Uterus (tissue), 4 donors: ENCODE measurements around the gene NOXO1. TPM values are rescaled to one million over a fixed set of nuclear protein-coding genes. Genes with fewer than 3 reads are reported as not detected.

Experiments used
- DNase-seq, 2 donors: peaks; one replicate each; pipeline ENCODE4 v3.0.0-alpha.2; 2019 to 2020
- H3K27ac ChIP-seq, 2 donors: fragments of 200-600 bp; sonication (generic); 1 replicate in 1 of 2; 2 replicates in 1 of 2; pipeline ENCODE4 v1.5.1; 2016 to 2018
- H3K27me3 ChIP-seq, 2 donors: fragments of 200-600 bp; sonication (generic); one replicate each; pipeline ENCODE4 v1.5.1; 2018 to 2019; ENCODE audit warnings: control low read depth in 1 of 2
- H3K36me3 ChIP-seq, 2 donors: fragments of 200-600 bp; sonication (generic); one replicate each; pipeline ENCODE4 v1.5.1; 2019; ENCODE audit warnings: control low read depth in 1 of 2
- H3K4me1 ChIP-seq, 2 donors: fragments of 200-600 bp; sonication (generic); one replicate each; pipeline ENCODE4 v1.5.1; 2018 to 2019; ENCODE audit warnings: control low read depth in 1 of 2
- H3K4me3 ChIP-seq, 2 donors: fragments of 200-600 bp; sonication (generic); 1 replicate in 1 of 2; 2 replicates in 1 of 2; pipeline ENCODE4 v1.5.1; 2018 to 2019; ENCODE audit warnings: mild to moderate bottlenecking in 1 of 2
- H3K9me3 ChIP-seq, 2 donors: fragments of 200-600 bp; sonication (generic); one replicate each; pipeline ENCODE4 v1.5.1; 2019; ENCODE audit warnings: control low read depth in 1 of 2
- POLR2A ChIP-seq, 2 donors: fragments of 450-650 bp; IDR thresholded peaks; one replicate each; pipeline ENCODE4 v1.6.1; 2016; ENCODE audit warnings: antibody characterized with exemption in 2 of 2, mild to moderate bottlenecking in 1 of 2, moderate library complexity in 1 of 2
- intact Hi-C: fragments of 100-400 bp; cut with DNase I; formaldehyde crosslinking; loops from one replicate; pipeline ENCODE4 v1.15.1; 2023; ENCODE audit warnings: low total_unique reads
- total RNA-seq, 4 donors: library from RNA; depleted of rRNA in 3 of 4; stranded (reverse); fragments of >200 nt in 3 of 4; gene quantifications; one replicate each; pipeline versions ENCODE4 v1.1.0 to v1.2.4, GENCODE V29; 2014 to 2023
- TF ChIP-seq, protein P1 (sequence below), 4 experiments: fragments of 200-600 bp in 2 of 4; fragments of 450-650 bp in 2 of 4; sonication (generic) in 2 of 4; IDR thresholded peaks; one replicate each; pipeline ENCODE4 v1.5.1; 2016 to 2019; ENCODE audit warnings: antibody characterized with exemption in 4 of 4, mild to moderate bottlenecking in 2 of 4, moderate library complexity in 1 of 4
- donor health status: DM: yes; HTN: yes; CAD: no.

NOXO1 gene
- total RNA-seq, 4 donors from 2014 or later: 1.0 TPM; not detected in 3

- H3K27me3 ChIP-seq: peaks cover 7 to 15% of the 10 kb centered on the region in 2 donors
- H3K4me1 ChIP-seq: peaks cover 0 to 18% of the 10 kb centered on the region in 2 donors
- no peak overlapping the region for H3K27ac ChIP-seq
These were observed 4.3 kb upstream of the NOXO1 start for GRCh38 chr16:1985466-1986150.

GRCh38 chr16:1984347-1985225, 3.3 kb upstream of the NOXO1 start:
- no peaks in the 10 kb centered on the region for H3K9me3 ChIP-seq
- H3K27me3 ChIP-seq: peaks cover 4 to 14% of the 10 kb centered on the region in 2 donors
- peak overlapping the region; percentile 56 to 61 for H3K27ac ChIP-seq
- H3K4me1 ChIP-seq: peaks cover 0 to 8% of the 10 kb centered on the region in 2 donors
- H3K4me3 ChIP-seq: peak overlapping the region; percentile 45 to 57
- intact Hi-C loops: no loop called here
- H3K36me3 ChIP-seq: no peaks in the 10 kb centered on the region
- no peak for TF ChIP-seq POLR2A (IDR thresholded peaks at IDR 0.05)
- DNase-seq: no peak

More at GRCh38 chr16:1985466-1986150, 4.3 kb upstream of the NOXO1 start:
- no peak for TF ChIP-seq POLR2A (IDR thresholded peaks at IDR 0.05)
- TF ChIP-seq, protein P1, sequence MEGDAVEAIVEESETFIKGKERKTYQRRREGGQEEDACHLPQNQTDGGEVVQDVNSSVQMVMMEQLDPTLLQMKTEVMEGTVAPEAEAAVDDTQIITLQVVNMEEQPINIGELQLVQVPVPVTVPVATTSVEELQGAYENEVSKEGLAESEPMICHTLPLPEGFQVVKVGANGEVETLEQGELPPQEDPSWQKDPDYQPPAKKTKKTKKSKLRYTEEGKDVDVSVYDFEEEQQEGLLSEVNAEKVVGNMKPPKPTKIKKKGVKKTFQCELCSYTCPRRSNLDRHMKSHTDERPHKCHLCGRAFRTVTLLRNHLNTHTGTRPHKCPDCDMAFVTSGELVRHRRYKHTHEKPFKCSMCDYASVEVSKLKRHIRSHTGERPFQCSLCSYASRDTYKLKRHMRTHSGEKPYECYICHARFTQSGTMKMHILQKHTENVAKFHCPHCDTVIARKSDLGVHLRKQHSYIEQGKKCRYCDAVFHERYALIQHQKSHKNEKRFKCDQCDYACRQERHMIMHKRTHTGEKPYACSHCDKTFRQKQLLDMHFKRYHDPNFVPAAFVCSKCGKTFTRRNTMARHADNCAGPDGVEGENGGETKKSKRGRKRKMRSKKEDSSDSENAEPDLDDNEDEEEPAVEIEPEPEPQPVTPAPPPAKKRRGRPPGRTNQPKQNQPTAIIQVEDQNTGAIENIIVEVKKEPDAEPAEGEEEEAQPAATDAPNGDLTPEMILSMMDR (IDR thresholded peaks at IDR 0.05): no peak
- intact Hi-C loops: no loop called here
- no peak for DNase-seq
- Histone ChIP-seq H3K36me3 (no peaks in the 10 kb centered on the region), H3K9me3 (no peaks in the 10 kb centered on the region), H3K4me3 (no peak overlapping the region)

DNA sequence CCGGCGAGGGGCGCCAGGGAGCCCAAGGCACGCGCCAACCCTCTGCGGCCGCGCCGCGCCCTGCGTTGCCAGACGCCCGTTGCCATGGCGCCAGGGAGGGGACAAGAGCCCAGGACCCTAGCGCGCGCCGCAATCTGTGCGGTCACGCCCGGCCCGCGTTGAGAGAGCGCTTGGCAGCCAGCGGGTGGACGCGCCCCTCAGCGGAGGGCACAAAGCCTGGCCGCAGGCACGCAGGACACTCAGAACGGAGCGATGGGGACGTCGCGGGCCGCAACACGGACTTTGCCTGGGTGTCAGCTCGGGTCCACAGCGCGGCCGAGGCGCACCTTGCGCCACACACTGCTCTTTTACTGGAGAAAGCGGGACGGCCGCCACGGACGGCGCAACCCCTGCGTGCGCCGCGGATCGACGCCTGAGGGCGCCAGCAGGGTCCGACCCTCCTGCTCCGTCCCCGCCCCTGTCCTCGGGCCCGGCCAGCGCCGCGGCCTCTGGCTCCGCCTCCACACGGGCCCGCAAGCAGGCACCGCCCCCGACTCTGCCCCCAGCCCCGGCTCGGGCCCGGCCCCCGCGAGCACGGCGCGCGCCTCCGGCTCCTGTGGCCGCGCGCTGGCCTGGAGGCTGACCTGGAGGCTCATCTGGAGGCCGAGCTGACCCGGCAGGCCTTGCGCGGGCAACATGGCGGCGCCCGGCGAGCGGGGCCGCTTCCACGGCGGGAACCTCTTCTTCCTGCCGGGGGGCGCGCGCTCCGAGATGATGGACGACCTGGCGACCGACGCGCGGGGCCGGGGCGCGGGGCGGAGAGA, 2.5 kb upstream of the NOXO1 start, which contains the start of gene GFER:
Gene GFER, plus strand, starts transcription at position 650 of the 803 bp plus-strand sequence. Its CDS starts 26 bp downstream, at position 676.
- DNase-seq: peak; percentile 84 to 91
- H3K4me3 ChIP-seq: peak within 1 kb of the TSS; percentile 45 to 57
- H3K9me3 ChIP-seq: no peaks in the 10 kb centered on the region
- peaks cover 0 to 14% of the 10 kb centered on the region in 2 donors for H3K27me3 ChIP-seq
- no peaks in the 10 kb centered on the region for H3K36me3 ChIP-seq
- TF ChIP-seq, protein P1 (IDR thresholded peaks at IDR 0.05): peak; percentile 20 to 44 (median 31)
- TF ChIP-seq POLR2A (IDR thresholded peaks at IDR 0.05): peak in 1 of 2 donors; percentile 59
- H3K27ac ChIP-seq: peak within 1 kb of the TSS; percentile 56 to 61
- H3K4me1 ChIP-seq: peaks cover 0 to 8% of the 10 kb centered on the region in 2 donors
- intact Hi-C loops: no loop called here

GRCh38 chr16:1982991-1983543, 1.8 kb upstream of the NOXO1 start:
- no peak for DNase-seq
- Histone ChIP-seq H3K4me3 (peak overlapping the region; percentile 45 to 57), H3K9me3 (no peaks in the 10 kb centered on the region), H3K4me1 (peaks cover 0 to 8% of the 10 kb centered on the region in 2 donors), H3K27me3 (peaks cover 0 to 14% of the 10 kb centered on the region in 2 donors), H3K36me3 (no peaks in the 10 kb centered on the region), H3K27ac (peak overlapping the region in 1 of 2 donors; percentile 56)
- intact Hi-C loops: no loop called here
- no peak for TF ChIP-seq POLR2A (IDR thresholded peaks at IDR 0.05)
- TF ChIP-seq, protein P1 (IDR thresholded peaks at IDR 0.05): peak in 1 of 4 experiments; percentile 1

DNA sequence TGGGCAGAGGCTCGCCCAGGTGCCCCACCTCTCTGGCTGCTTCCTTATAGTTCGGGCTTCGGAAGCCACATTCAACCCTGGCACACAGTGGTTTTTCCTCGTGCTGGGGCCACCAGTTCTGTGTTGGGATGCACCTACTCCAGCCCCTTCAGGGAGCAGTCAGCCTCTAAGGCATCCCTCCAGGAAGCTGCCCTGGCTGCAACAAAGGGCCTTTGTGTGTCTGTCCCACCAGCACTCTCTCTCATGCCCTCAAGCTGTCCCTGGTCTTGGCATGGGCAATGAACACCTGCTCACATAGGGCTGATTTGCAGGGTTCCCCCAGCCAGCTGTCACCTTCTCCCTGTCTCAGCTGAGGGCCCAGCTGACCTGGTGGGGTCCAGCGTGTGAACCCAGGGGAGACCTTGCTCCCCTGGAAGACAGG, 754 bp upstream of the NOXO1 start:
- Histone ChIP-seq H3K27ac (no peak overlapping the region), H3K4me1 (peaks cover 0 to 8% of the 10 kb centered on the region in 2 donors), H3K4me3 (no peak overlapping the region), H3K36me3 (no peaks in the 10 kb centered on the region), H3K27me3 (peaks cover 0 to 14% of the 10 kb centered on the region in 2 donors), H3K9me3 (no peaks in the 10 kb centered on the region)
- intact Hi-C loops: no loop called here
- TF ChIP-seq, protein P1 (IDR thresholded peaks at IDR 0.05): no peak
- TF ChIP-seq POLR2A (IDR thresholded peaks at IDR 0.05): no peak
- DNase-seq: no peak
